HEK293 (cell line): ENCODE results near the gene SUMO3.
A peak's percentile ranks its signal among the peaks of the same experiment; 100 is the strongest.

Source experiments
- CTCF ChIA-PET: fragments of 350-600 bp; formaldehyde crosslinking; extraction: SDS; loops from one replicate; lab custom pipeline; 2021; ENCODE audit warnings: antibody characterized with exemption; lab: Yijun Ruan, JAX
- POLR2A ChIA-PET: fragments of 300-600 bp; formaldehyde crosslinking; extraction: SDS; loops from one replicate; lab custom pipeline; 2020; ENCODE audit warnings: antibody characterized with exemption, inconsistent platforms; lab: Yijun Ruan, JAX
- H3K27ac ChIP-seq: fragments of 200-500 bp; sonication (Bioruptor generic); 2 replicates; pipeline ENCODE4 v1.5.1; 2014; ENCODE audit warnings: low read depth, low read length, control low read depth, inconsistent platforms; ENCODE audit errors: extremely low read depth
- H3K36me3 ChIP-seq, 2 experiments: fragments of 200-500 bp in 1 of 2; sonication (Bioruptor generic) in 1 of 2; 1 replicate in 1 of 2; 2 replicates in 1 of 2; pipeline ENCODE4 v1.5.1; 2014 to 2017; ENCODE audit warnings: inconsistent platforms in 2 of 2, low read length in 2 of 2; ENCODE audit not compliant: control insufficient read depth in 2 of 2, insufficient read depth in 1 of 2
- H3K4me1 ChIP-seq: fragments of 200-500 bp; sonication (Bioruptor generic); 2 replicates; pipeline ENCODE4 v1.5.1; 2014; ENCODE audit warnings: mild to moderate bottlenecking, low read length, inconsistent platforms; ENCODE audit not compliant: control insufficient read depth, insufficient read depth
- H3K4me3 ChIP-seq: 2 replicates; pipeline ENCODE4 v1.5.1; 2011; ENCODE audit warnings: low read depth, mild to moderate bottlenecking, control low read depth, low read length, moderate library complexity
- H3K9me3 ChIP-seq: fragments of 200-500 bp; sonication (Bioruptor generic); 2 replicates; pipeline ENCODE4 v1.5.1; 2014; ENCODE audit warnings: low read depth, low read length, inconsistent platforms; ENCODE audit not compliant: control insufficient read depth, insufficient read depth
- KLF10 ChIP-seq: fragments of 450-650 bp; IDR thresholded peaks from 2 replicates; pipeline ENCODE4 v1.5.1; 2018; ENCODE audit warnings: missing biosample characterization, mild to moderate bottlenecking, missing genetic modification characterization
- PRDM1 ChIP-seq: fragments of 450-650 bp; formaldehyde crosslinking; IDR thresholded peaks from 2 replicates; pipeline ENCODE4; 2016; ENCODE audit warnings: missing biosample characterization, missing genetic modification characterization
- PRDM4 ChIP-seq: fragments of 450-650 bp; formaldehyde crosslinking; IDR thresholded peaks from 2 replicates; pipeline ENCODE4 v1.5.1; 2017; ENCODE audit warnings: missing biosample characterization, missing genetic modification characterization
- SCRT2 ChIP-seq: fragments of 450-650 bp; formaldehyde crosslinking; IDR thresholded peaks from 2 replicates; pipeline ENCODE4 v1.5.1; 2016; ENCODE audit warnings: missing biosample characterization, missing genetic modification characterization
- ZFP3 ChIP-seq: fragments of 450-650 bp; formaldehyde crosslinking; IDR thresholded peaks from 2 replicates; pipeline ENCODE4 v1.5.1; 2016; ENCODE audit warnings: low read depth, missing biosample characterization, missing genetic modification characterization
- ZNF10 ChIP-seq: fragments of 450-650 bp; formaldehyde crosslinking; IDR thresholded peaks from 2 replicates; pipeline ENCODE4 v1.5.1; 2017; ENCODE audit warnings: missing biosample characterization, missing genetic modification characterization
- ZNF114 ChIP-seq: fragments of 450-650 bp; formaldehyde crosslinking; IDR thresholded peaks from 2 replicates; pipeline ENCODE4 v1.5.0; 2017; ENCODE audit warnings: missing biosample characterization, missing genetic modification characterization
- ZNF175 ChIP-seq: fragments of 450-650 bp; formaldehyde crosslinking; IDR thresholded peaks from 2 replicates; pipeline ENCODE4 v1.5.1; 2016; ENCODE audit warnings: missing biosample characterization, missing genetic modification characterization
- ZNF362 ChIP-seq: fragments of 450-650 bp; formaldehyde crosslinking; IDR thresholded peaks from 2 replicates; pipeline ENCODE4 v1.5.1; 2016; ENCODE audit warnings: missing biosample characterization, missing genetic modification characterization
- ZNF404 ChIP-seq: fragments of 450-650 bp; formaldehyde crosslinking; IDR thresholded peaks from 2 replicates; pipeline ENCODE4 v1.5.1; 2017; ENCODE audit warnings: missing biosample characterization, missing genetic modification characterization
- ZNF501 ChIP-seq: fragments of 450-650 bp; formaldehyde crosslinking; IDR thresholded peaks from 2 replicates; pipeline ENCODE4 v1.5.1; 2016; ENCODE audit warnings: missing biosample characterization, missing genetic modification characterization
- ZNF513 ChIP-seq: fragments of 450-650 bp; IDR thresholded peaks from 2 replicates; pipeline ENCODE4 v1.5.1; 2018; ENCODE audit warnings: missing biosample characterization, missing genetic modification characterization
- ZNF518A ChIP-seq: fragments of 450-650 bp; formaldehyde crosslinking; conservative IDR thresholded peaks from 2 replicates; pipeline ENCODE4 v1.5.1; 2016; ENCODE audit warnings: low read depth, missing biosample characterization, missing genetic modification characterization
- ZNF560 ChIP-seq: fragments of 450-650 bp; formaldehyde crosslinking; IDR thresholded peaks from 2 replicates; pipeline ENCODE4 v1.5.1; 2017; ENCODE audit warnings: missing biosample characterization, missing genetic modification characterization, borderline replicate concordance
- ZNF629 ChIP-seq: fragments of 450-650 bp; formaldehyde crosslinking; IDR thresholded peaks from 2 replicates; pipeline ENCODE4 v1.5.1; 2017; ENCODE audit warnings: missing biosample characterization, missing genetic modification characterization
- ZNF639 ChIP-seq: fragments of 450-650 bp; formaldehyde crosslinking; IDR thresholded peaks from 2 replicates; pipeline ENCODE4 v1.5.1; 2016; ENCODE audit warnings: missing biosample characterization, missing genetic modification characterization
- ZNF677 ChIP-seq: fragments of 450-650 bp; IDR thresholded peaks from 2 replicates; pipeline ENCODE4 v1.5.0; 2018; ENCODE audit warnings: missing biosample characterization, mild to moderate bottlenecking, missing genetic modification characterization, moderate library complexity
- ZNF704 ChIP-seq: fragments of 450-650 bp; formaldehyde crosslinking; IDR thresholded peaks from 2 replicates; pipeline ENCODE4 v1.5.1; 2016; ENCODE audit warnings: missing biosample characterization, missing genetic modification characterization
- ZNF776 ChIP-seq: fragments of 450-650 bp; formaldehyde crosslinking; IDR thresholded peaks from 2 replicates; pipeline ENCODE4 v1.5.0; 2017; ENCODE audit warnings: missing biosample characterization, missing genetic modification characterization, borderline replicate concordance

Gene SUMO3

GRCh38 chr21:44822484-44823178, 4.8 kb upstream of the SUMO3 start (continued):
- TF ChIP-seq PRDM1 (tag by site-specific recombination) (no peak), ZNF560 (no peak), PRDM4 (no peak), ZNF175 (tag by site-specific recombination) (no peak), ZNF704 (tag by site-specific recombination) (no peak), ZNF501 (tag by site-specific recombination) (no peak), ZNF518A (tag by site-specific recombination) (peak; percentile 33; the same call in 1 of the 2 replicates), ZNF10 (tag by site-specific recombination) (no peak), ZNF114 (no peak), ZNF677 (tag by site-specific recombination) (no peak)

- no peaks in the 10 kb centered on the region for H3K36me3 ChIP-seq
- POLR2A ChIA-PET, result no interaction called here
- TF ChIP-seq ZNF776 (tag by site-specific recombination) (no peak), ZNF362 (tag by site-specific recombination) (no peak), ZNF629 (no peak), ZNF404 (tag by site-specific recombination) (no peak), ZNF639 (tag by site-specific recombination) (no peak), SCRT2 (tag by site-specific recombination) (no peak), ZNF513 (tag by site-specific recombination) (no peak), ZFP3 (no peak), KLF10 (tag by site-specific recombination) (no peak)
- TF ChIP-seq, all 188 proteins: peak for 0
- CTCF ChIA-PET, result no interaction called here
- Histone ChIP-seq H3K9me3 (no peaks in the 10 kb centered on the region), H3K4me1 (no peaks in the 10 kb centered on the region), H3K27ac (no peak overlapping the region), H3K4me3 (no peak overlapping the region)
These were observed 3.0 kb upstream of the SUMO3 start for GRCh38 chr21:44820851-44821250.
